Parathyroid adenoma (tissue), 2 donors: ENCODE measurements around the gene SEMA3E.

Source experiments
- H2AFZ ChIP-seq: fragments of 300-600 bp; sonication (generic); one replicate; pipeline ENCODE4 v1.7.0; 2017; ENCODE audit warnings: antibody characterized with exemption, mild to moderate bottlenecking
- H3K27ac ChIP-seq: fragments of 300-600 bp; sonication (generic); one replicate; pipeline ENCODE4 v1.7.0; 2017
- H3K27me3 ChIP-seq: fragments of 300-600 bp; sonication (generic); one replicate; pipeline ENCODE4 v1.7.0; 2017; ENCODE audit warnings: low read length; ENCODE audit not compliant: control insufficient read depth, insufficient read depth
- H3K36me3 ChIP-seq: fragments of 300-600 bp; sonication (generic); one replicate; pipeline ENCODE4 v1.7.0; 2017; ENCODE audit warnings: low read length; ENCODE audit not compliant: control insufficient read depth, insufficient read depth
- H3K4me1 ChIP-seq: fragments of 300-600 bp; sonication (generic); one replicate; pipeline ENCODE4 v1.7.0; 2017; ENCODE audit warnings: control low read depth
- H3K4me2 ChIP-seq: fragments of 300-600 bp; sonication (generic); one replicate; pipeline ENCODE4 v1.7.0; 2017; ENCODE audit warnings: low read length
- H3K4me3 ChIP-seq: fragments of 300-600 bp; sonication (generic); one replicate; pipeline ENCODE4 v1.7.0; 2017; ENCODE audit warnings: low read depth, low read length
- H3K79me2 ChIP-seq: fragments of 300-600 bp; sonication (generic); one replicate; pipeline ENCODE4 v1.7.0; 2017; ENCODE audit warnings: control low read depth
- H3K9ac ChIP-seq: fragments of 300-600 bp; sonication (generic); one replicate; pipeline ENCODE4 v1.7.0; 2017; ENCODE audit warnings: mild to moderate bottlenecking
- H3K9me3 ChIP-seq: fragments of 300-600 bp; sonication (generic); one replicate; pipeline ENCODE4 v1.7.0; 2017; ENCODE audit warnings: low read length; ENCODE audit not compliant: control insufficient read depth
- CTCF ChIP-seq: fragments of 300-600 bp; sonication (generic); IDR thresholded peaks from one replicate; pipeline ENCODE4 v1.7.0; 2017; ENCODE audit warnings: antibody characterized with exemption, mild to moderate bottlenecking
- donor health status: primary hyperparathyroidism.

Gene SEMA3E

GRCh38 chr7:83509255-83510021 lies 139.5 kb downstream of the SEMA3E start:
- H3K79me2 ChIP-seq: no peaks in the 10 kb centered on the region
- H3K9ac ChIP-seq: no peak overlapping the region

GRCh38 chr7:83504330-83504729 lies 144.6 kb downstream of the SEMA3E start:
- H3K79me2 ChIP-seq: no peaks in the 10 kb centered on the region
- H3K4me1 ChIP-seq: no peaks in the 10 kb centered on the region
- H2AFZ ChIP-seq: no peak overlapping the region
- H3K36me3 ChIP-seq: no peaks in the 10 kb centered on the region
- H3K4me3 ChIP-seq: no peak overlapping the region
- no peak overlapping the region for H3K9ac ChIP-seq
- H3K4me2 ChIP-seq: no peak overlapping the region
- no peaks in the 10 kb centered on the region for H3K9me3 ChIP-seq
- H3K27me3 ChIP-seq: no peaks in the 10 kb centered on the region
- no peak for TF ChIP-seq CTCF
- no peak overlapping the region for H3K27ac ChIP-seq

More at GRCh38 chr7:83509255-83510021, 139.5 kb downstream of the SEMA3E start:
- Histone ChIP-seq H3K4me2 (no peak overlapping the region), H3K27me3 (no peaks in the 10 kb centered on the region), H2AFZ (no peak overlapping the region), H3K4me3 (no peak overlapping the region), H3K4me1 (no peaks in the 10 kb centered on the region), H3K36me3 (no peaks in the 10 kb centered on the region), H3K27ac (no peak overlapping the region), H3K9me3 (no peaks in the 10 kb centered on the region)
- TF ChIP-seq CTCF: no peak

GRCh38 chr7:83502636-83503035 lies 146.3 kb downstream of the SEMA3E start:
- Histone ChIP-seq H3K9me3 (no peaks in the 10 kb centered on the region), H3K4me2 (no peak overlapping the region), H3K27ac (no peak overlapping the region), H2AFZ (no peak overlapping the region), H3K36me3 (no peaks in the 10 kb centered on the region), H3K9ac (no peak overlapping the region), H3K4me3 (no peak overlapping the region), H3K4me1 (no peaks in the 10 kb centered on the region), H3K79me2 (no peaks in the 10 kb centered on the region), H3K27me3 (no peaks in the 10 kb centered on the region)
- no peak for TF ChIP-seq CTCF

GRCh38 chr7:83494683-83495082 lies 154.3 kb downstream of the SEMA3E start:
- H3K9ac ChIP-seq: no peak overlapping the region
- no peaks in the 10 kb centered on the region for H3K9me3 ChIP-seq
- H3K27ac ChIP-seq: no peak overlapping the region
- H3K27me3 ChIP-seq: no peaks in the 10 kb centered on the region
- H3K36me3 ChIP-seq: no peaks in the 10 kb centered on the region
- H3K4me3 ChIP-seq: no peak overlapping the region
- no peak for TF ChIP-seq CTCF
- no peak overlapping the region for H2AFZ ChIP-seq
- H3K4me2 ChIP-seq: no peak overlapping the region
- H3K4me1 ChIP-seq: no peaks in the 10 kb centered on the region
- H3K79me2 ChIP-seq: no peaks in the 10 kb centered on the region

GRCh38 chr7:83492802-83493201 lies 156.1 kb downstream of the SEMA3E start:
- H3K9me3 ChIP-seq: no peaks in the 10 kb centered on the region
- H3K36me3 ChIP-seq: no peaks in the 10 kb centered on the region
- no peak for TF ChIP-seq CTCF
- no peaks in the 10 kb centered on the region for H3K79me2 ChIP-seq
- no peaks in the 10 kb centered on the region for H3K27me3 ChIP-seq
- no peak overlapping the region for H3K4me2 ChIP-seq
- no peak overlapping the region for H3K27ac ChIP-seq
- H3K4me3 ChIP-seq: no peak overlapping the region
- H3K9ac ChIP-seq: no peak overlapping the region
- H3K4me1 ChIP-seq: no peaks in the 10 kb centered on the region
- no peak overlapping the region for H2AFZ ChIP-seq
